ENCODE data around the gene SIAH2.

SIAH2 gene

GRCh38 chr3:150773616-150774192 lies 10.7 kb upstream of the SIAH2 start:
- no peak for DNase-seq

DNA sequence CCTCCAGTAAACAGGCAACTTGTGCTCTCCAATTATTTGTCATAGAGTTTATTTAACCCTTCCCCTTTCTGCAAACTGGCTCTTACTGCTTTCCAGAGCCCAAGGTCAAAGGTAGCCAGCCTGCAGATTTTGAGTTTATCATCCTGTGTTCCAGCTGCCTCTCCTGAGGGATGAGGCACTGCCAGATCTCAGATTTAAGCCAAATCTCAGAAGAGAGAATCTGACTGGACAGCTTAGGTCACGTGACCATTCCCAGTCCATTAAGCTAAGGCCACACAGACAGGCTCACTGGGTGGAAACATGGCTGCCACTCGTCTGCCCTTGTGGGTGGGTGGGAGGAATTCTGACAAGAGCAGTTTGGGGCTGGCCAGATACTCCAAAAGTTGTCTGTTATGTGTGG lies 8.6 kb upstream of the SIAH2 start:
- DNase-seq = no peak

DNA sequence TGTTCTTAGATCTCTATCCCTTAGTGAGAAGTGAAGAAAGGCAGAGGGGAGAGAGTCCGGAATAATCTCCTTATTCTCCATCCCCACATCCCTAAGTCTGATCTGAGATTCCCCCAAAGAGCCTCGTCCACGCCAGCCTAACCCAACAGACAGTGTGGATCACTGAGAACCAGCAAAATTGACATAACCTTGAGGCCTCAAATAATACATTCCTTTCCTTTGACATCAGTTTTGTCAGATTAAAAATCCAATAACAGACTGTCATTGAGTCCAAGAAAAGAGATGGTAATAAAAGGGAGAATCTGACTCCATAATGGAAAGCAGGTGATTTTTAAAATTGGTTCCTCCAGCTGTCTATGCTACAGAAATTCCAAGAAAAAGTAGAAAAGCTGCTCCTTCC lies 7.7 kb upstream of the SIAH2 start:
- DNase-seq = no peak

- no peak for DNase-seq
Observed at GRCh38 chr3:150766742-150767141, 3.8 kb upstream of the SIAH2 start.

GRCh38 chr3:150765949-150766720 lies 3.2 kb upstream of the SIAH2 start:
- no peak for DNase-seq

- no peak for DNase-seq
Observed at GRCh38 chr3:150764967-150765366, 2.0 kb upstream of the SIAH2 start.

- no peak for DNase-seq
Observed at GRCh38 chr3:150764566-150764965, 1.6 kb upstream of the SIAH2 start.

GRCh38 chr3:150763841-150764483 lies 993 bp upstream of the SIAH2 start:
- DNase-seq = no peak

DNA sequence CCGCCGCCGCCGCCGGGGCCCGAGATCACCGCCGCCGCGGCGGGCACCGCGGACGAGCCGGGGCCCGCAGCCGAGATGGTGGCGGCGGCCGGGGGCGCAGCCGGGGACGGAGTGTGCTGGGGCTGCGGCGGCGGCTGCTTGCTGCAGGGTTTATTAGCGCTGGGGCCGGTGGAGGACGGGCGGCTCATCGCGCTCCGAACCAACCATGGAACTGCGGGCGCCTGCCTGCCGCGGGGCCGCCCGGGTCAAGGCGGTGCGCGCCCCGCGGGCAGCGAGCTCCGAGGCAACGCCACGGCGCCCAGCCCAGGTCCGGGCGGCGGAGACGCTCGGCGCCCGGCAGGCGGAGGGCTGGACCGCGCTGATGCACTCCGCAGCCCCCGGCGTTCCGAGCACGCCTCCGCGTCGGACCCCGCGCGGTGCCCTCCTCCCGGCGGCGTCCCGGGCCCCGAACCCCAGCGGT lies 277 bp downstream of the SIAH2 start:
- no peak for DNase-seq

DNA sequence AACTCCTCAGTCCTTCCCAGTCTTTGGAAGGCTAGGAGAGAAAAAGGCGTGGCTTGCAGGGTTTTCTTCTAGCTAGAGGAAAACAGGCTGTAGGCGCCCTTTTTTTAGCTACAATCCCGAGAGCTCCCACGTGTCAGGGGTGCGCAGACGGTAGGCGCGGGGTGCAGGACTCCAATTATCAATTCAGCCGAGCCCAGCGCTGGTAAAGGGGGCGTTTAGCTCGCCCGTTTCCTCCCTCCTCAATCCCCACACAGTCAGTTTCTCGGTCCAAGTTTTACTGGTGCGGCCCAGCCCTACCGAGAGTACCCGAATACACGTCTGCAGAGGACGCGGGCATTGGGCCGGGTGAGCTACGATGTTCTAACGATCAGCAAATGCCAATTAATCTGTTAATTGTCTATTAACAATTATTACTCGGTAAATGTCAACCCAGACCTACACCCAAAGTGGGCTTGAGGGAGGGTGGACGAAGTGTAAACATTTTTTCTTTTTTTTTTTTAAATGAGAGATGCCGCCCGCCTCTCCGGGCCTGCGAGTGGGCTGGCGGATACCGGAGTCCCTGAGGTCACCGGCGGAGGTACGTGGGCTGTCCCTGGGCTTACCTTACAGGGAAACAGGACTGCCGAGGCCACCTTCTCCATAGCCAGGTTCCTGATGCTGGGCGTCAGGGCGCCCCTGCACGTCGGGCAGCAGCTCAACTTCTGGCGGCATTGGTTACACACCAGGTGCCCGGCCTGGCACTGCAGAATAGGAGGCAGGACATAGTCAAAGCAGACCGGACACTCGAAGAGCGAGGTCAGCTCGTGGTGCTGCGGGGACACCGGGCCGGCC lies 923 bp downstream of the SIAH2 start:
- DNase-seq = peak; percentile 11 to 22

GRCh38 chr3:150760431-150761200 lies 2.4 kb downstream of the SIAH2 start:
- DNase-seq = no peak

- no peak for DNase-seq
Observed at GRCh38 chr3:150759947-150760346, 3.0 kb downstream of the SIAH2 start.

GRCh38 chr3:150759319-150759718 lies 3.6 kb downstream of the SIAH2 start:
- DNase-seq = no peak

DNA sequence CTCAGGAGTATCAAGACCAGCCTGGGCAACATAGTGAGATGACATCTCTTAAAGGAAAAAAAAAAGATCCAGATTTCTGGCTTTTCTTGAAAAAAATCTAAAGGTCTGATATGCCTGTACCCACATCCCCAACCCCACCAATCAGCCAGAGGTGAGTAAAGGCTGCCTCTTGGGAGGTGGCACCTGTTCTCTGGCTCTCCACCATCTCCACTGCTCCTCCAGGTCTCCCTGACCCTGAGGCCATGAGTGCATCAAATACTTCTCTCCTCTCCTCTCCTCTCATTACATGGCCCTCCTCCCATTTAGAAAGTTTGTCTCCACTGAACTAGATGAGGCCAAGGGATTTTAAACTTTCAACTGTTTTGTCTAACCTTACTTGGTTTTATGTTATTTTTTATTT lies 5.2 kb downstream of the SIAH2 start:
- DNase-seq = no peak

DNA sequence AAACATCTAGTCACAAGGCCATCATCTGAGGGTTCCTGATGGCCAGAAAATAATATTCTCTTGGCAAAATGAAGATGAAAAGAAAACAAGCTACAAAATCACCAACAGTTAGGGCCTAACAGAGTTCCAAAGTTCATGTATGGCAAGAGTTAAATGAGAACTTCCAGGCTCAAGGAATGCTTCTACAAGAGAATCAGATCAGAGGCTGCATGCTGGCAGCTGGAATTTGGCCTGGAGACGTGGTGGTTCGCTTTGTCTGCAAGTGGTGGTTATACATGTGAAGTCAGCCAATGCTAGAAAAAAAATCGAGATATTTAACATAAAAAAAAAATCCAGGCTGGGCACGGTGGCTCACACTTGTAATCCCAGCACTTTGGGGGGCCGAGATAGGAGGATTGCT lies 5.6 kb downstream of the SIAH2 start:
- no peak for DNase-seq

GRCh38 chr3:150756491-150757059 lies 6.4 kb downstream of the SIAH2 start:
- DNase-seq = no peak

GRCh38 chr3:150755902-150756301 lies 7.1 kb downstream of the SIAH2 start:
- no peak for DNase-seq

GRCh38 chr3:150754896-150755295 lies 8.1 kb downstream of the SIAH2 start:
- DNase-seq = no peak

DNA sequence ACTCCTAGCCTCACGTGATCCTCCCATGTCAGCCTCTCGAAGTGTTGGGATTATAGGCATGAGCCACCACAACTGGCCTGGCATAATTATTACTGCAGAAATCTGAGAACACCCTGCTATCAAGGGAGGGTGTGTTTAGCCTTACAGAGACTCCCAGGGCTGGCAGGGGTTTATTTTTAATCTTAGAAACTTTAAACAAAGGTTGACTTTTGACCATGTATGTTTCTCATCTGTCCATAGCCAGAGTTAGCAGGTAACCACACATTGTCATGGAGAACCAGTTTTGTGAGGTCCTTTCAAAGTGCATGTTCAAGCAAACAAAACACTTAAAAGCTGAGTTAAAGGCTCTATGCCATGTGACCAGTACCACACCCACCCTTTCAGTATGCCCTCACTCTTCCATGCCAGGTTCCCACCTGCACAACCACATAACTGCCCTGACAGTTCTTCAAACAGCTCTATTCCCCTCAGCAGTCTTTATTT lies 11.1 kb downstream of the SIAH2 start:
- no peak for DNase-seq

DNA sequence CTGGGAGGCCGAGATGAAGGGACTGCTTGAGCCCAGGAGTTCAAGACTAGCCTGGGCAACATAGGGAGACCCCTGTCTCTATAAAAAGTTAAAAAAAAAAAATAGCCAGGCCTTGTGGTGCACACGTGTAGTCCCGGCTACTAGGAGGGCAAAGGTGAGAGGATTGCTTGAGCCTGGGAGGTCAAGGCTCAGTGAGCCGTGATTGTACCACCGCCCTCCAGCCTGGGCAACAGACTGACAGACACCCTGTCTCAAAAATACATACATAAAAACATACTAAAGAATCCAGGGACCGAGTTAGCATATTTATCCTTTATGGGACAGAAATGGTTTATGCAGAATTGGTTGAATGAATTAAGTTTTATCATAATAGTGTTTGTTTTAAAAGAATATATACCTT lies 13.7 kb downstream of the SIAH2 start:
- DNase-seq = no peak

DNA sequence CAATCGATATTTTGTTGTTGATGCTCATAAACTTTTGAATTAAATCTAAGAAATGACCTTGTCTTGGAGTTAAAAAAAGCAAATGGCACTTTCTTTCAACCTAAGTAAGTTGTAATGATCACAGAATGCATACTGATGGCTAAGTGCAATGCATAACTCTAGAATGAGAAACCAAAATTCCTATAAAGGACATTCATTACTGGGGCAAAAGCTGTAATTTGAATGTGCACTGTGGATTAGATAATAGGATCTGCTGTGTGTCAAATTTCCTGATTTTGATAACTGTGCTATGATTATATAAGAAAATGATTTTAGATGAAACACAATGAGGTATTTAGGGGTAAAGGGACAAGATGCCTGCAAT lies 14.3 kb downstream of the SIAH2 start:
- DNase-seq = no peak
